Bronchial epithelial cell (primary cell): ENCODE measurements around the gene HMCN1. TPM values are rescaled to one million over a fixed set of nuclear protein-coding genes. Genes with fewer than 3 reads are reported as not detected.
A peak's percentile ranks its signal among the peaks of the same experiment; 100 is the strongest.

ENCODE experiments used
- DNase-seq: peaks from one replicate; pipeline ENCODE4 v3.0.0-alpha.2; 2010; ENCODE audit warnings: low read depth
- FAIRE-seq: peaks from 2 replicates; lab custom pipeline; 2011; peaks lifted over from hg19 to GRCh38; lab: Jason Lieb, UNC
- H3K27me3 ChIP-seq: 2 replicates; pipeline ENCODE4 v1.5.1; 2011; ENCODE audit warnings: low read length; ENCODE audit not compliant: control insufficient read depth, insufficient read depth
- H3K36me3 ChIP-seq: 2 replicates; pipeline ENCODE4 v1.5.1; 2011; ENCODE audit warnings: low read length; ENCODE audit not compliant: control insufficient read depth, insufficient read depth
- H3K4me3 ChIP-seq: 2 replicates; pipeline ENCODE4 v1.5.1; 2011; ENCODE audit warnings: mild to moderate bottlenecking, low read depth, low read length, control low read depth
- total RNA-seq: library from RNA; depleted of rRNA; stranded (reverse); fragments of >200 nt; gene quantifications from 2 replicates; pipeline ENCODE4 v1.2.1, GENCODE V29; 2014
- TF ChIP-seq, protein P1 (sequence below): IDR thresholded peaks from 2 replicates; pipeline ENCODE4 v1.5.1; 2011; ENCODE audit warnings: mild to moderate bottlenecking, moderate library complexity, low read length, control low read depth, inconsistent platforms; ENCODE audit not compliant: insufficient read depth, severe bottlenecking

The HMCN1 gene
- total RNA-seq, 1 donor from 2014 or later = 1.1 TPM

DNA sequence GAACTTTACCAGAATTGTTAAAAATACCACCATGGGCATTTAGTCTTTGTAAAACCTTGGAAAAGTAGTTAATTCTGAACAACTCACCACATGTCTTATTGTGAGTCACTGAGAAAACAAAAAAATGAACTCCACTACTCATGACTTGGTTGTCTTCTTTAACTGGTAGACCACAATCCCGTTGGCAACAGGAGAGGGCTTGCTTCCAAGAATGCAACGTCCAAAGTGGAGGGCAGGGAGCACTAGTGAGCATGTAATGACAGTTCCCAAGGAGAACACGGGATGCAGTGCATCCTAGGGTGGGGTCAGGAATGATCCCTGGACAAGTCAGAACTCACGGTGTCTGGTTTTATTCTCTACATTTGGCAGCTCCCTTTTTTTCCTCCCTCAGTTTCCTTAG lies 15.2 kb upstream of the HMCN1 start:
- TF ChIP-seq, protein P1, sequence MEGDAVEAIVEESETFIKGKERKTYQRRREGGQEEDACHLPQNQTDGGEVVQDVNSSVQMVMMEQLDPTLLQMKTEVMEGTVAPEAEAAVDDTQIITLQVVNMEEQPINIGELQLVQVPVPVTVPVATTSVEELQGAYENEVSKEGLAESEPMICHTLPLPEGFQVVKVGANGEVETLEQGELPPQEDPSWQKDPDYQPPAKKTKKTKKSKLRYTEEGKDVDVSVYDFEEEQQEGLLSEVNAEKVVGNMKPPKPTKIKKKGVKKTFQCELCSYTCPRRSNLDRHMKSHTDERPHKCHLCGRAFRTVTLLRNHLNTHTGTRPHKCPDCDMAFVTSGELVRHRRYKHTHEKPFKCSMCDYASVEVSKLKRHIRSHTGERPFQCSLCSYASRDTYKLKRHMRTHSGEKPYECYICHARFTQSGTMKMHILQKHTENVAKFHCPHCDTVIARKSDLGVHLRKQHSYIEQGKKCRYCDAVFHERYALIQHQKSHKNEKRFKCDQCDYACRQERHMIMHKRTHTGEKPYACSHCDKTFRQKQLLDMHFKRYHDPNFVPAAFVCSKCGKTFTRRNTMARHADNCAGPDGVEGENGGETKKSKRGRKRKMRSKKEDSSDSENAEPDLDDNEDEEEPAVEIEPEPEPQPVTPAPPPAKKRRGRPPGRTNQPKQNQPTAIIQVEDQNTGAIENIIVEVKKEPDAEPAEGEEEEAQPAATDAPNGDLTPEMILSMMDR = peak; percentile 34
- Histone ChIP-seq H3K4me3 (no peak overlapping the region), H3K36me3 (no peaks in the 10 kb centered on the region), H3K27me3 (no peaks in the 10 kb centered on the region)
- DNase-seq (peak; percentile 99), FAIRE-seq (peak; percentile 58)

DNA sequence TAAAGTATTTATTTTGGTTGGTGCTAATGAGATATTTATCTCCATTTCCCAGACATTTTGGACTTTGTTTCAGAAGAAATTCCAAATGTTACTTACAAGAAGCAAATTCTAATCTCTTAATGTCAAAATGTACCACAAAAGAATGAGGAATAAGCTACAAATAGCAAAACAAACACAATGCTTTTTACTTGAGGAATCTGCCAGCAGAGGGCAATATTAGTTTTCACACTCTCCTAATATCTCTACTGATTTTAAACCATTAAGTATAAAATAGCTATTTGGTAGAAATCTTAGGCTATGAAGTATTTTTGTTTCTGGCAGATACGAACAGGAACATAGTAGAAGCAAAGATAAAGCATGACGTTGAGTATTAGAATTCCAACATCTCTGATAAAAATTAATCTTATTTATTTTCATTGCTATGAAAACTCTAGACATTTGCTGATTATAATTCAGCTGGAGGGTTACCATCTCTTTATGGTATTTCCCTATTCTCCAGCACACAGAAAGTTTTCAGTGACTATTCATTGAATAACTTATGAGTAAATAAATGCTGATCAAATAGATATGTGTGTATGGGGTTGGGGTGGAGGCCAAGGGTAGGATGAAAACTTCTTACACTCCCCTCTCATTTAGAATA lies 13.4 kb upstream of the HMCN1 start:
- TF ChIP-seq, protein P1 = peak; percentile 37
- H3K36me3 ChIP-seq = no peaks in the 10 kb centered on the region
- FAIRE-seq (no peak), DNase-seq (peak; percentile 68)
- H3K4me3 ChIP-seq = no peak overlapping the region
- H3K27me3 ChIP-seq = no peaks in the 10 kb centered on the region

- no peak for FAIRE-seq
- H3K4me3 ChIP-seq = no peak overlapping the region
- DNase-seq = no peak
- TF ChIP-seq, protein P1 = no peak
- H3K27me3 ChIP-seq = no peaks in the 10 kb centered on the region
- H3K36me3 ChIP-seq = no peaks in the 10 kb centered on the region
Observed at GRCh38 chr1:185721553-185721952, 12.6 kb upstream of the HMCN1 start.

DNA sequence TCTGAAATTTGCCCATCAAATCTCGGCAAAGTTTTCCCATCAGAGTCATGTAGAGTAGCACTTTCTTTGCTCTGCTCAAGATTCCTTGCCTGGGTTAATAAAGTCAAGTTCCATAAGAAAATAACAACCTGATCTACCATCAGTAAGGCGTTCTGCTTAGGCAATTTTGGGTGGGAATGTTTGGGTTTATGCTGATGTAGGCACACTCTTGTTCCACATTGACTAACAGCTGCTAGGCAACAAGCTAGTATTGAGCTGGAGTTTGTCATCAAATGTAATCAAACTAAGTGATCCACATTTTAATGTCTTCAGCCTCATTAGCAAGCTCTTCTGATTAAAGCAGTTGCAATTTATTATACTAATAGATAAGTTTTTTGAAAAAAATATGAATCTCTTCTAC lies 12.1 kb upstream of the HMCN1 start:
- TF ChIP-seq, protein P1 = no peak
- H3K27me3 ChIP-seq = no peaks in the 10 kb centered on the region
- FAIRE-seq (no peak), DNase-seq (no peak)
- no peaks in the 10 kb centered on the region for H3K36me3 ChIP-seq
- H3K4me3 ChIP-seq = no peak overlapping the region

DNA sequence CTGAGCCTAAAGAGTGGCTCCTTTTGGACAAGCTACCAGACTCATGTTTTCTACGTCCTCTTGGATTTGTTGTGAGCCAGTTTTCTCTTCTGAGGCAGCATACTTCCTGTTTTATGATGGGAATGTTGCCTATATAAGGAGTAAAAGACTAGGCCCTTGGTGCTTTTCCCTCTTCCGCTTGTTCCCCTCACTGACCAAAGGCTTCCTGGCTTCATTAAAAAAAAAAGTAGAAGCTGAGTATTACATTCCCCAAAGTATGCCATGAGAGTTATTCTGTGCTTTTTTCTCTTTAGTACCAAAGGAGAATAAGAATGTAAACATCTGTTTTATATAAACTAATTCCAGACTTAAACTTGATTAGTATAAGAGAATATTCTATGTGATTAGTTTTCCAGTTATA lies 6.5 kb upstream of the HMCN1 start:
- H3K36me3 ChIP-seq = no peaks in the 10 kb centered on the region
- TF ChIP-seq, protein P1 = no peak
- H3K27me3 ChIP-seq = no peaks in the 10 kb centered on the region
- no peak overlapping the region for H3K4me3 ChIP-seq
- FAIRE-seq (no peak), DNase-seq (no peak)

DNA sequence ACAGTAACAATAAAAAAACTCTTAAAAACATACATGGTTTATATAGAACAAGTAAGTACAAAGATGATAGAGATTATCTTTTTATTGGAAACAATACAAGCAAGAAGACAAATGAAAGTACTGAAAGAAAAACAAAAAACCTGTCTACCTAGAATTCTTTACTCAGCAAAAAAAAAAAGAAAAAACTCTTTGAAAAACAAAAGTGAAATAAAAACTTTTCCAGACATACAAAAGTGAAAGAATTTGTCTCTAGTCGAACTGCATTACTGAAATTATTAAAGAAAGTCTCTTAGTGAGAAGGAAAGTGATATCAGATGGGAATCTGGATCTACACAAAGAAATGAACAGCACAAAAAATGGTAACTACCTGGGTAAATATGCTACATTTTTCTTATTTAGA lies 2.7 kb upstream of the HMCN1 start:
- FAIRE-seq = no peak

More for the DNA sequence above, 2.7 kb upstream of the HMCN1 start:
- DNase-seq = no peak
- Histone ChIP-seq H3K36me3 (no peaks in the 10 kb centered on the region), H3K4me3 (no peak overlapping the region), H3K27me3 (no peaks in the 10 kb centered on the region)
- TF ChIP-seq, protein P1 = no peak
